HUES6 (cell line): ENCODE data around the gene ABCB1.
A peak's percentile ranks its signal among the peaks of the same experiment; 100 is the strongest.

ENCODE experiments used
- H3K27ac ChIP-seq: 2 replicates; pipeline ENCODE4 v1.7.0; 2013; ENCODE audit warnings: low read depth, mild to moderate bottlenecking, low read length, inconsistent platforms
- H3K27me3 ChIP-seq: 2 replicates; pipeline ENCODE4 v1.6.1; 2013; ENCODE audit warnings: low read length; ENCODE audit not compliant: control insufficient read depth, insufficient read depth
- H3K36me3 ChIP-seq: 2 replicates; pipeline ENCODE4 v1.6.1; 2013; ENCODE audit warnings: low read length; ENCODE audit not compliant: control insufficient read depth, insufficient read depth
- H3K4me1 ChIP-seq: 2 replicates; pipeline ENCODE4 v1.6.1; 2013; ENCODE audit warnings: low read length; ENCODE audit not compliant: control insufficient read depth, insufficient read depth
- H3K4me3 ChIP-seq: 2 replicates; pipeline ENCODE4 v1.5.1; 2013; ENCODE audit warnings: low read depth, low read length
- H3K9ac ChIP-seq: one replicate; pipeline ENCODE4 v1.6.1; 2013; ENCODE audit warnings: mild to moderate bottlenecking, low read length
- H3K9me3 ChIP-seq: 2 replicates; pipeline ENCODE4 v1.6.1; 2013; ENCODE audit warnings: low read depth, low read length; ENCODE audit not compliant: control insufficient read depth, insufficient read depth

ABCB1 gene

GRCh38 chr7:87497482-87497881 is 103.2 kb downstream of the ABCB1 start:
- H3K4me1 ChIP-seq, result no peaks in the 10 kb centered on the region
- H3K9ac ChIP-seq, result no peak overlapping the region
- no peaks in the 10 kb centered on the region for H3K36me3 ChIP-seq
- no peak overlapping the region for H3K27ac ChIP-seq
- H3K27me3 ChIP-seq, result no peaks in the 10 kb centered on the region
- H3K4me3 ChIP-seq, result no peak overlapping the region
- no peaks in the 10 kb centered on the region for H3K9me3 ChIP-seq

- H3K27ac ChIP-seq, result no peak overlapping the region
- H3K9me3 ChIP-seq, result no peaks in the 10 kb centered on the region
- H3K27me3 ChIP-seq, result no peaks in the 10 kb centered on the region
- no peaks in the 10 kb centered on the region for H3K4me1 ChIP-seq
- H3K4me3 ChIP-seq, result no peak overlapping the region
- H3K9ac ChIP-seq, result no peak overlapping the region
- no peaks in the 10 kb centered on the region for H3K36me3 ChIP-seq
Measured at GRCh38 chr7:87495366-87495765, 105.3 kb downstream of the ABCB1 start.

DNA sequence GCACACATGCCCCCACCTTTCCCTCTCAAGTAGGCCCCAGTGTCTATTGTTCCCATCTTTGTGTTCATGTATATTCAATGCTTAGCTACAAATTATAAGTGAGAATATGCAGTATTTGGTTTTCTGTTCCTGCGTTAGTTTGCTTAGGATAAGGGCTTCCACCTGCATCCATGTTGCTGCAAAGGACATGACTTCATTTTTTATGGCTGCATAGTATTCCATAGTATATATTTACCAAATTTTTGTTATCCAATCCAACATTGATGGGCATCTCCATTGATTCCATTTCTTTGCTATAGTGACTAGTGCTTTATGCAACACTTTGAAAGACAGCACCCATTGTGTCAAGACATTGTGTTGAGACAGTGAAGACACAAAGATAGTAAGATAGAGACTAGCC is 106.2 kb downstream of the ABCB1 start:
- no peak overlapping the region for H3K27ac ChIP-seq
- H3K9ac ChIP-seq, result no peak overlapping the region
- H3K27me3 ChIP-seq, result no peaks in the 10 kb centered on the region
- no peaks in the 10 kb centered on the region for H3K36me3 ChIP-seq
- H3K9me3 ChIP-seq, result no peaks in the 10 kb centered on the region
- H3K4me3 ChIP-seq, result no peak overlapping the region
- H3K4me1 ChIP-seq, result no peaks in the 10 kb centered on the region

DNA sequence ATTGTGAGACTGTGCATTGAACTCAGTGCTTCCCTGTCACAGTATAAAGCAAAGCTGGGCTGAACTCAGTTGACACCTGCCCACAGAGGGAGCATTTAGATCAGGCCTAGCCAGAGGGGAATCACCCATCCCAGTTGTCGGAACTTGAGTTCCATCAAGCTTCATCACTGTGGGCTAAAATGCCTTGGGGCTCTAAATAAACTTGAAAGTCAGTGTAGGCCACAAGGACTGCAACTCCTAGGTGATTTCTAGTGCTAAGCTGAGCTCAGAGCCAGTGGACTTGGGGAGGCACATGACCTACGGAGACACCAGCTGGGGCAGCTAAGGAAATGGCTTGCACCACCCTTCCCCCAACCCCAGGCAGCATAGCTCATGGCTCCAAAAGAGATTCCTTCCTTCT is 117.6 kb downstream of the ABCB1 start:
- Histone ChIP-seq H3K9me3 (no peaks in the 10 kb centered on the region), H3K27ac (no peak overlapping the region), H3K4me3 (no peak overlapping the region), H3K9ac (no peak overlapping the region), H3K4me1 (no peaks in the 10 kb centered on the region), H3K36me3 (no peaks in the 10 kb centered on the region), H3K27me3 (no peaks in the 10 kb centered on the region)

GRCh38 chr7:87482115-87482514 is 118.6 kb downstream of the ABCB1 start:
- Histone ChIP-seq H3K27ac (no peak overlapping the region), H3K9ac (no peak overlapping the region), H3K4me3 (no peak overlapping the region), H3K4me1 (no peaks in the 10 kb centered on the region), H3K27me3 (peaks cover 8% of the 10 kb centered on the region), H3K9me3 (no peaks in the 10 kb centered on the region), H3K36me3 (no peaks in the 10 kb centered on the region)

GRCh38 chr7:87480386-87480785 is 120.3 kb downstream of the ABCB1 start:
- peaks cover 4% of the 10 kb centered on the region; the same call in 1 of the 2 replicates for H3K4me1 ChIP-seq

DNA sequence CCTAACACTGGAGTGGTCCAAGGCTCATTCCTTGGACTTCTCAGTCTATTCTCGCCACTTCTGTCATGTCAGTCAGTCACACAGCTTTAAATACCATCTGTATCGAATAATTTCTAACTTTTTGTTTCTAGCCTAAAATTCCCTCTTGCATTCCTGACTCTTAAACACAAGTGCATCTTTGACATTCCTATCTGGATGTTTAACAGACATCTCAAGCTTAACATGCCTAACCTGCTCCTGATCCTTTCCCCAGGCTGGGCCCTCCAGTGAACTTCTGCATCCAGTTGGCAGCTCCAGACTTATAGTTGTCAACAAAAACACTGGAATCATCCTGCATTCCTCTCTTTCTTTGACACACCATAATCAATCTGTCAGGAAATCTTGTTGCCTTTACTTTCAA is 120.7 kb downstream of the ABCB1 start:
- no peaks in the 10 kb centered on the region for H3K36me3 ChIP-seq
- H3K27ac ChIP-seq, result no peak overlapping the region
- peaks cover 5% of the 10 kb centered on the region for H3K4me1 ChIP-seq
- no peak overlapping the region for H3K4me3 ChIP-seq
- H3K27me3 ChIP-seq, result peaks cover 28% of the 10 kb centered on the region
- no peak overlapping the region for H3K9ac ChIP-seq
- H3K9me3 ChIP-seq, result no peaks in the 10 kb centered on the region

More at GRCh38 chr7:87480386-87480785, 120.3 kb downstream of the ABCB1 start:
- Histone ChIP-seq H3K9me3 (no peaks in the 10 kb centered on the region), H3K36me3 (no peaks in the 10 kb centered on the region), H3K27me3 (peaks cover 24% of the 10 kb centered on the region), H3K27ac (no peak overlapping the region), H3K9ac (no peak overlapping the region), H3K4me3 (no peak overlapping the region)

GRCh38 chr7:87476179-87476557 is 124.5 kb downstream of the ABCB1 start:
- H3K9ac ChIP-seq, result no peak overlapping the region
- H3K4me1 ChIP-seq, result peaks cover 12% of the 10 kb centered on the region

DNA sequence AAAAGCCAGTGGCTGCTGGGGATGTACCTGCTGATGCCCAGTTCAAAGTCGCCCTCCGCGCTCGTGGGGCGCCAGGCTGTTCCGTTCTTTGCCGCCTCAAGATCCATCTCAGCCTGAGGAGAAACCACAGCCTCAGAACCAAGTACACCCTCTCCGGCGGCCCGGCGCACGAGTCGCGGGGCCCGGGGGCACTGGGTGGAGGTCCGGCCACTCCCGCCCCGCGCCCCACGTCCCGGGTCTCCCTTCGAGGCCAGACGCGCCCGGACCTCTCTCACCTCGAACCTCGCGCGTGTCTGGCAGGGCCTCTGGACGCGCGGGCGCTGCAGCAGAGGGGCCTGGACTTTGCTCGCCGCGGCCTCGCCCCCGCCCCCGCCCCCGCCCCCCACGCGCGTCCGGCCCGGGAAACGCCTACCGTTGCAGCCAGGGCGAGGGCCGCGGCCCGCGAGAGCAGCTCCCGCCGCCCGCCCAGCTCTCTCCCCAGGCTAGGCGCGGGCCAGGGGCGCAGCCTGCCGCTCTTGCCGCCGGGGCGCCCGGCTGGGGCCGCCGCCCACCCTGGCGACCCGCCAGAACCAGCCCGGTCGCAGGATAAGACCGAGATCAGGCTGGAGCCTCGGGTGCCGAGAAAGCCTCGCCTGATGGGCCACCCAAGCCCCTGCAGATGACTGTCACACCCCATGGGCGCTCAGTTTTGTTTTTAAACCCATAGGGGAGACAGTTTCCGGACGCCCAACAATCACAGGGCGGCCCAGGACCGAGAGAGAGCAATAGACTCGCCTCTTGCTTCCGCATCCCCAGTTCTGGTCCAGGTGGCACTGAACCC is 125.1 kb downstream of the ABCB1 start, which contains the start of gene ABCB4:
Gene ABCB4, minus strand, starts transcription at position 322 of the 820 bp plus-strand sequence. Its CDS starts 215 bp downstream, at position 107.
- no peaks in the 10 kb centered on the region for H3K36me3 ChIP-seq
- H3K9me3 ChIP-seq, result no peaks in the 10 kb centered on the region
- H3K9ac ChIP-seq, result peak within 1 kb of the TSS; percentile 50
- H3K27me3 ChIP-seq, result peaks cover 41% of the 10 kb centered on the region
- H3K4me1 ChIP-seq, result peaks cover 12% of the 10 kb centered on the region
- H3K4me3 ChIP-seq, result peak within 1 kb of the TSS; percentile 61
- H3K27ac ChIP-seq, result no peak within 1 kb of the TSS

More at GRCh38 chr7:87476179-87476557, 124.5 kb downstream of the ABCB1 start:
- no peaks in the 10 kb centered on the region for H3K9me3 ChIP-seq
- no peak overlapping the region for H3K27ac ChIP-seq
- H3K36me3 ChIP-seq, result no peaks in the 10 kb centered on the region
- H3K4me3 ChIP-seq, result peak overlapping the region; percentile 61
- peaks cover 41% of the 10 kb centered on the region for H3K27me3 ChIP-seq

DNA sequence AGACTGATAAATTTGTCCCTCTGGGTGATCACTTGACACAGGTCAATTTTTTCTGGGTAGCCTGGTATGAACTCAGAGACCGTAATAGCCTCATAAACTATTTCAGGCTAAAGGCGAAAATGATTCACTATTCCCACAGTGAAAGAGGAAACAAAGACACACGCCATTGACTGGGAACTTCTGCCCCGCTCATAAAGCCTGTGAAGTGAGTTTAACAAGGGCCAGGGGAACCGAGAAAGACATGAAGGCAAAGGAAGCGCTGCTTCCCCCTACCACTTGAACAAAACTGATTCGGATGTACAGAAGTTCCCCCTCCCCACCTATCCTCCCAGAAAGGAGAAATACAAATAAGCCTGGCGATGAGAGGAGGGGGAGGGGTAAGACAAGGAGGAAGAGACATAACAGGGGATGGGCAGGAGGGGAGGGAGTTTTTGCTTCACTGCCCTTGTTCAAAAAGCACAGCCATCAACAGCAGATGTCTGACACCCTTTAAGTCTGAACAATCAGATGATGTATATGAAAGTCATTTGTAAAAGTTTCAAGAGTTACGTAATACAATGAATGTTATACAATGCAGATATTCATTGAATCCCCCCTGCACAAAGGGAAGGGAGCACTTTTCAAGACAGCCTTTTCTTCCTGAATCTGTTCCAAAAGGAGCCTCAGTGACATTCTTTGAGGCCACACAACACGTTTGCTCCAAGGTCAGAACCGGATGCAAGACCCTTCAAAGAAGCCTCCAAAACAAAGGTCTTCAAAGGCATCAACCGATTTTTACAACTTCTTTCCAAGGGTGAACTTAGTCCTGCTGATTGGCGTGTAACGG is 125.9 kb downstream of the ABCB1 start:
- no peak overlapping the region for H3K27ac ChIP-seq
- no peaks in the 10 kb centered on the region for H3K36me3 ChIP-seq
- H3K4me3 ChIP-seq, result peak overlapping the region; percentile 61
- H3K9me3 ChIP-seq, result no peaks in the 10 kb centered on the region
- peaks cover 41% of the 10 kb centered on the region for H3K27me3 ChIP-seq
- peaks cover 12% of the 10 kb centered on the region for H3K4me1 ChIP-seq
- H3K9ac ChIP-seq, result no peak overlapping the region

DNA sequence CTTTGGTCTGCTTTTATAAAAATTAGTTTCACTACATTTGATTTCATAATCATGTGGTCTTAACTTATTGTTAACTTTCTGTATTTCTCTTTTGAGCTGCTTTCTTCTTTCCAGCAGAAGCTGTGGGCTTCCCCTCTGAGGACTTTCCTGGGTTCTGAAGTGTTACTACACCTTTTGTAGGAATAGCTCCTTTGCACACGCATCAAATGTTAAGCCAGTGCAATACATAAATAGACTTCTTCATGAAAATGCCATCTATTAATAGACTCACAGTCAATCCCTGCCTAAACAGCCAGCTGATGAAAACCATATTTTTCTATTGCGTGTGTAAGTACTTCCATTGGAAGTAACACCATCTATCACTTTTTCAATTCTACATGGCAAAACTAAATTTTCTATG is 126.7 kb downstream of the ABCB1 start:
- Histone ChIP-seq H3K27ac (no peak overlapping the region), H3K9me3 (no peaks in the 10 kb centered on the region)

More for the DNA sequence above, 126.7 kb downstream of the ABCB1 start:
- H3K36me3 ChIP-seq, result no peaks in the 10 kb centered on the region
- H3K27me3 ChIP-seq, result peaks cover 41% of the 10 kb centered on the region
- peaks cover 12% of the 10 kb centered on the region for H3K4me1 ChIP-seq
- H3K9ac ChIP-seq, result no peak overlapping the region
- no peak overlapping the region for H3K4me3 ChIP-seq
